Testis (tissue), 5 donors: ENCODE results near the gene TRABD2A. TPM values are rescaled to one million over a fixed set of nuclear protein-coding genes. Genes with fewer than 3 reads are reported as not detected.

Experiments
- DNase-seq: peaks from one replicate; pipeline ENCODE4 v3.0.0-alpha.2; 2019
- H3K27ac ChIP-seq, 2 donors: fragments of 200-600 bp; sonication (generic); one replicate each; pipeline ENCODE4 v1.5.1; 2019
- H3K27me3 ChIP-seq: fragments of 200-600 bp; sonication (generic); one replicate; pipeline ENCODE4 v1.5.1; 2019
- H3K36me3 ChIP-seq: fragments of 200-600 bp; sonication (generic); one replicate; pipeline ENCODE4 v1.5.1; 2017; ENCODE audit warnings: low read depth; ENCODE audit errors: missing control alignments
- H3K4me1 ChIP-seq: fragments of 200-600 bp; sonication (generic); one replicate; pipeline ENCODE4 v1.5.1; 2019
- H3K4me3 ChIP-seq, 2 donors: fragments of 200-600 bp; sonication (generic); one replicate each; pipeline ENCODE4 v1.5.1; 2017 to 2019
- H3K9me3 ChIP-seq: fragments of 200-600 bp; sonication (generic); one replicate; pipeline ENCODE4 v1.5.1; 2017
- POLR2A ChIP-seq: fragments of 450-650 bp; IDR thresholded peaks from one replicate; pipeline ENCODE4 v1.6.1; 2017; ENCODE audit warnings: antibody characterized with exemption, mild to moderate bottlenecking, moderate library complexity
- WGBS, 2 donors: methylation state at CpG; one replicate each; pipeline ENCODE4 v1.1.5; 2018; 5-methylcytosine and 5-hydroxymethylcytosine counted together
- intact Hi-C: fragments of 100-400 bp; cut with DNase I; formaldehyde crosslinking; loops from one replicate; pipeline ENCODE4 v1.15.1; 2023; ENCODE audit warnings: low total_unique reads
- long read RNA-seq, 2 donors: transcript quantifications; one replicate each; lab custom pipeline, GENCODE V29; 2026
- polyA plus RNA-seq: library from polyadenylated mRNA; stranded (reverse); fragments of 350-450 nt; fragmentation: Illumina TruSeq; extraction: RNeasy Lipid Tissue Mini Kit (QIAGEN cat#74804); gene quantifications from one replicate; pipeline ENCODE4 v1.2.3, GENCODE V29; 2014; ENCODE audit warnings: low read depth, low replicate concordance; ENCODE audit not compliant: insufficient read depth
- total RNA-seq, 2 donors: library from RNA; depleted of rRNA; stranded (reverse); fragments of >200 nt; gene quantifications; one replicate each; pipeline ENCODE4 v1.2.3, GENCODE V29; 2016
- TF ChIP-seq, protein P1 (sequence below), 3 experiments: fragments of 450-650 bp in 2 of 3; fragments of 200-600 bp in 1 of 3; sonication (generic) in 1 of 3; IDR thresholded peaks; one replicate each; pipeline ENCODE4 v1.5.1; 2016 to 2019; ENCODE audit warnings: antibody characterized with exemption in 3 of 3, mild to moderate bottlenecking in 2 of 3, moderate library complexity in 1 of 3

Gene TRABD2A
- total RNA-seq (10 to 100 TPM; 19.1 to 44.1 TPM), polyA plus RNA-seq (82.5 TPM)
- long read RNA-seq, donor 1, partial matches to known transcripts, result 3,689 of 3,816 reads
- long read RNA-seq, donor 1, other reads (novel, unspliced or antisense), result 125 of 3,816 reads
- long read RNA-seq, donor 2, partial matches to known transcripts, result 2,122 of 2,150 reads
- long read RNA-seq, donor 2, other reads (novel, unspliced or antisense), result 28 of 2,150 reads

DNA sequence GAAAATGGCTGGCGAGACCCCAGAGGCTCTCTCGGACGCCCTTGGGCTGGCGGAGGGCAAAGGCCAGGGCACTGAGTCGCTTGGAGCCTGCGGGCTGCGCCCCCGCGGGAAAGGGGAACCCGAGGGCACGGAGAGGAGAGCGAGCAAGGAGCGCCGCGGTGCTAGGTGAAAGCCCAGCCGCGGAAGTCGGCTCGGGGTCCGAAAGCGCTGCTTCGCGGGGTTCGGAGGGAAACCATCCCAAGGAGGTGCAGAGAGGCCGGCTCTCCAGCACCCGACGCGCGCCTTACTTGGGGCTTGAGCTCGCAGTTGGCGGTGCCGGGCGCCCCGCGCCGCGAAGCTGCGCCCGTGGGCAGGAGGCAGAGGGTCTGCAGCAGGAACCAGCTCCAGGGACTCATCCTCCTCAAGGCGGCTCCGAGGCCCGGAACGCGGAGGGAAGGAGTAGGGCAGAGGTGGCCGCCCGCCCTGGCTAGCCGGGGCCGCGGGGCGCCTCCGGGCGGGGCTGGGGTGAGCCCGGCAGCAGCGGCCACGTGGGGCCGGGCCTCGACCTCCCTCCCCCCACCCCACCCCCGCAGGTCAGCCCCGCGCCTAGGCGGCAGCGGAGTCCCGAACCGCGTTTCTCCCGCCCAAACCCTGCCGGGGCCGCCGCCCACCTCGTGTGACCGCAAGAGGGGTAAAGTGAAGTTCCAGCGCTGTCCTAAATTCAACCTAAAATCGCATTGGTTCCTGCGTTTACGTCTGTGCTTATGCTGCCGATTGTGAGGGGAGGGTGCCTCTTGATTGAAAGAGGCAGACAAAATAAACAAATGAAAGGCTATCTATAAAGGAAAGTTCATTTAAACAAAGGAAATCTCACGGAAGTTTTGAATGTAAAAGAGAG, at the start of gene TRABD2A:
TRABD2A (minus strand) TSS at position 440 of the 877 bp plus-strand sequence; CDS start at position 395, 45 bp downstream.
- intact Hi-C loops, result no loop called here
- WGBS, 2 donors, result 1% methylated on average over 22 to 77 of the region's 77 CpGs
- no peaks in the 10 kb centered on the region for H3K27me3 ChIP-seq
- no peaks in the 10 kb centered on the region for H3K36me3 ChIP-seq
- H3K9me3 ChIP-seq, result no peaks in the 10 kb centered on the region
- H3K27ac ChIP-seq, result no peak within 1 kb of the TSS
- TF ChIP-seq, protein P1, sequence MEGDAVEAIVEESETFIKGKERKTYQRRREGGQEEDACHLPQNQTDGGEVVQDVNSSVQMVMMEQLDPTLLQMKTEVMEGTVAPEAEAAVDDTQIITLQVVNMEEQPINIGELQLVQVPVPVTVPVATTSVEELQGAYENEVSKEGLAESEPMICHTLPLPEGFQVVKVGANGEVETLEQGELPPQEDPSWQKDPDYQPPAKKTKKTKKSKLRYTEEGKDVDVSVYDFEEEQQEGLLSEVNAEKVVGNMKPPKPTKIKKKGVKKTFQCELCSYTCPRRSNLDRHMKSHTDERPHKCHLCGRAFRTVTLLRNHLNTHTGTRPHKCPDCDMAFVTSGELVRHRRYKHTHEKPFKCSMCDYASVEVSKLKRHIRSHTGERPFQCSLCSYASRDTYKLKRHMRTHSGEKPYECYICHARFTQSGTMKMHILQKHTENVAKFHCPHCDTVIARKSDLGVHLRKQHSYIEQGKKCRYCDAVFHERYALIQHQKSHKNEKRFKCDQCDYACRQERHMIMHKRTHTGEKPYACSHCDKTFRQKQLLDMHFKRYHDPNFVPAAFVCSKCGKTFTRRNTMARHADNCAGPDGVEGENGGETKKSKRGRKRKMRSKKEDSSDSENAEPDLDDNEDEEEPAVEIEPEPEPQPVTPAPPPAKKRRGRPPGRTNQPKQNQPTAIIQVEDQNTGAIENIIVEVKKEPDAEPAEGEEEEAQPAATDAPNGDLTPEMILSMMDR (IDR thresholded peaks at IDR 0.05), result no peak
- TF ChIP-seq POLR2A, result no peak
- DNase-seq, result no peak
- peak within 1 kb of the TSS; percentile 34 to 54 for H3K4me3 ChIP-seq
- peaks cover 11% of the 10 kb centered on the region for H3K4me1 ChIP-seq

DNA sequence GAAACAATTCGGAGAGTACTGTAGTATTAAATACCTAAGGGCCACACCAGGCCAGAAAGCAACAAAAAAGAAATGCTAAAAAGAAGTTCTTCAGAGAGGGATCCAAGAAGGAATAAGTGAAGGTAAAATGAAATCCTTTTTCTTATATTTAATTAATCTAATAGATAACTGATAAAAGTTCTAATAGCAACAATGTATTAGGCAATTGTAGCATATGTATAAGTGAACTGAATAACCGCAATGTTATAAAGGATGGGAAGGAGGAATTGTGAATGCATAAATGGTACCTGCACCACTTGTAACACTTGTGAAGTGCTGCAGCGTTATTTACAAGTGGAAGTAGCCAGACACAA, 46.4 kb upstream of the TRABD2A start:
- Histone ChIP-seq H3K4me1 (peaks cover 6% of the 10 kb centered on the region), H3K4me3 (no peak overlapping the region), H3K27ac (no peak overlapping the region), H3K27me3 (no peaks in the 10 kb centered on the region), H3K36me3 (no peaks in the 10 kb centered on the region), H3K9me3 (no peaks in the 10 kb centered on the region)
- TF ChIP-seq POLR2A, result no peak
- WGBS, 2 donors, result 23 to 27% methylated on average over 3 of the region's 3 CpGs
- intact Hi-C loops, result no loop called here
- DNase-seq, result no peak

GRCh38 chr2:84925724-84926376, 45.0 kb upstream of the TRABD2A start:
- H3K36me3 ChIP-seq, result no peaks in the 10 kb centered on the region
- H3K9me3 ChIP-seq, result no peaks in the 10 kb centered on the region
- 5 to 7% methylated on average over 34 of the region's 34 CpGs for WGBS, 2 donors
- DNase-seq, result peak; percentile 98
- peaks cover 6% of the 10 kb centered on the region for H3K4me1 ChIP-seq
- peak overlapping the region; percentile 40 to 42 for H3K4me3 ChIP-seq
- TF ChIP-seq, protein P1 (IDR thresholded peaks at IDR 0.05), result peak; percentile 96 to 97 (median 97)
- no peak for TF ChIP-seq POLR2A
- no peaks in the 10 kb centered on the region for H3K27me3 ChIP-seq
- intact Hi-C loops, result no loop called here
- H3K27ac ChIP-seq, result peak overlapping the region in 1 of 2 donors; percentile 15

DNA sequence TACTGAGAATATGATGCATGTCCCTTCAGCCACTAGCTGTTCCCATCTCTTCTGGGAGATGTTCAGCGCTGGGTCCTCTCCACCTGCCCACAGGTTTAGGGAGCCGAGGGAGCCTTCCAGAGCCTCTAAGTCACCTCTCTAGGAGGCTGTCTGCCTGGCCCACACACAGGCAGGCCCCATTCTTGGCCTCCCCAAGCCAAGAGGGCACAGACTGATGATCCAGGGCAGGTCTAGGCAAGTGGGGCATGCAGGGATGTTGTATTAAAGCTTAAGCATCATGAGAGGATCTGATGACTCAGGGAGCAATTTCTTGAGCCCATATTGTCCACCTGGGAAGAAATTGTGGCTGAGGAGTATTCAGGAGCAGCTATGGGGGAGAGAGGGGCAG, 44.4 kb upstream of the TRABD2A start:
- Histone ChIP-seq H3K4me1 (peaks cover 8% of the 10 kb centered on the region), H3K27ac (peak overlapping the region; percentile 15 to 40), H3K4me3 (no peak overlapping the region), H3K9me3 (no peaks in the 10 kb centered on the region), H3K36me3 (no peaks in the 10 kb centered on the region), H3K27me3 (no peaks in the 10 kb centered on the region)
- no peak for TF ChIP-seq POLR2A
- TF ChIP-seq, protein P1 (IDR thresholded peaks at IDR 0.05), result no peak
- intact Hi-C loops, result no loop called here
- DNase-seq, result no peak
- WGBS, 2 donors, result 71% methylated on average over 2 of the region's 2 CpGs
